Esophagus (tissue), 2 donors: ENCODE measurements around the gene GALNTL6. TPM values are rescaled to one million over a fixed set of nuclear protein-coding genes. Genes with fewer than 3 reads are reported as not detected.

Source experiments
- H3K27ac ChIP-seq, 2 donors: one replicate each; pipeline ENCODE4 v1.5.1; 2013; ENCODE audit warnings: low read depth in 2 of 2, mild to moderate bottlenecking in 2 of 2, inconsistent platforms in 1 of 2, low read length in 1 of 2, moderate library complexity in 1 of 2
- H3K27me3 ChIP-seq, 2 donors: one replicate each; pipeline ENCODE4 v1.6.1; 2013; ENCODE audit warnings: low read length in 2 of 2, control low read depth in 1 of 2, mild to moderate bottlenecking in 1 of 2; ENCODE audit not compliant: insufficient read depth in 2 of 2, control insufficient read depth in 1 of 2
- H3K36me3 ChIP-seq, 2 donors: one replicate each; pipeline ENCODE4 v1.6.1; 2013; ENCODE audit warnings: low read length in 1 of 2; ENCODE audit not compliant: control insufficient read depth in 2 of 2, insufficient read depth in 2 of 2
- H3K4me1 ChIP-seq, 2 donors: one replicate each; pipeline ENCODE4 v1.6.1; 2013; ENCODE audit warnings: low read length in 1 of 2; ENCODE audit not compliant: control insufficient read depth in 2 of 2, insufficient read depth in 2 of 2
- H3K4me3 ChIP-seq, 2 donors: one replicate each; pipeline ENCODE4 v1.5.1; 2013; ENCODE audit warnings: low read length in 2 of 2, mild to moderate bottlenecking in 2 of 2, low read depth in 1 of 2, moderate library complexity in 1 of 2
- H3K9me3 ChIP-seq, 2 donors: one replicate each; pipeline ENCODE4 v1.6.1; 2013; ENCODE audit warnings: mild to moderate bottlenecking in 2 of 2, low read depth in 1 of 2, low read length in 1 of 2, moderate library complexity in 1 of 2; ENCODE audit not compliant: control insufficient read depth in 2 of 2, insufficient read depth in 1 of 2
- WGBS, 2 donors: extraction: QIAGEN DNeasy Blood & Tissue Kit; methylation state at CpG; one replicate each; pipeline ENCODE4 v1.1.7; 2013; 5-methylcytosine and 5-hydroxymethylcytosine counted together
- polyA plus RNA-seq, 2 donors: library from polyadenylated mRNA; stranded (reverse); fragments of 200-250 nt; gene quantifications; one replicate each; pipeline ENCODE4 v1.2.3, GENCODE V29; 2013
- donor health status: healthy with polysubstance abuse.
- donor health status: Bipolar disorder and iron deficiency.

The GALNTL6 gene
- polyA plus RNA-seq, 2 donors, result not detected

- H3K27me3 ChIP-seq, result no peaks in the 10 kb centered on the region
- whole genome bisulfite sequencing, 2 donors, result 48 to 58% methylated on average over 2 of the region's 2 CpGs
- no peak overlapping the region for H3K27ac ChIP-seq
- no peaks in the 10 kb centered on the region for H3K4me1 ChIP-seq
- no peaks in the 10 kb centered on the region for H3K36me3 ChIP-seq
- H3K4me3 ChIP-seq, result no peak overlapping the region
- H3K9me3 ChIP-seq, result no peaks in the 10 kb centered on the region
These were observed 938.3 kb downstream of the GALNTL6 start for GRCh38 chr4:172751550-172751949.

- H3K36me3 ChIP-seq, result no peaks in the 10 kb centered on the region
- H3K9me3 ChIP-seq, result no peaks in the 10 kb centered on the region
- H3K4me3 ChIP-seq, result no peak overlapping the region
- H3K27ac ChIP-seq, result no peak overlapping the region
- WGBS, 2 donors, result 69 to 84% methylated on average over 2 of the region's 2 CpGs
- no peaks in the 10 kb centered on the region for H3K27me3 ChIP-seq
- no peaks in the 10 kb centered on the region for H3K4me1 ChIP-seq
These were observed 945.6 kb downstream of the GALNTL6 start for GRCh38 chr4:172758586-172759340.

- 90 to 94% methylated on average over 6 of the region's 6 CpGs for WGBS, 2 donors
- Histone ChIP-seq H3K27me3 (no peaks in the 10 kb centered on the region), H3K4me1 (no peaks in the 10 kb centered on the region), H3K36me3 (no peaks in the 10 kb centered on the region), H3K4me3 (no peak overlapping the region), H3K9me3 (no peaks in the 10 kb centered on the region), H3K27ac (no peak overlapping the region)
These were observed 947.3 kb downstream of the GALNTL6 start for GRCh38 chr4:172760512-172760911.

- no peak overlapping the region for H3K4me3 ChIP-seq
- H3K36me3 ChIP-seq, result no peaks in the 10 kb centered on the region
- H3K9me3 ChIP-seq, result no peaks in the 10 kb centered on the region
- 53 to 57% methylated on average over 4 of the region's 4 CpGs for WGBS, 2 donors
- H3K27ac ChIP-seq, result no peak overlapping the region
- H3K27me3 ChIP-seq, result no peaks in the 10 kb centered on the region
- H3K4me1 ChIP-seq, result no peaks in the 10 kb centered on the region
These were observed 949.7 kb downstream of the GALNTL6 start for GRCh38 chr4:172762895-172763294.

GRCh38 chr4:172770787-172771186 lies 957.6 kb downstream of the GALNTL6 start:
- Histone ChIP-seq H3K4me3 (no peak overlapping the region), H3K27me3 (no peaks in the 10 kb centered on the region), H3K36me3 (no peaks in the 10 kb centered on the region), H3K4me1 (no peaks in the 10 kb centered on the region), H3K9me3 (no peaks in the 10 kb centered on the region), H3K27ac (no peak overlapping the region)

GRCh38 chr4:172772781-172773180 lies 959.6 kb downstream of the GALNTL6 start:
- Histone ChIP-seq H3K4me3 (no peak overlapping the region), H3K9me3 (no peaks in the 10 kb centered on the region), H3K27me3 (no peaks in the 10 kb centered on the region), H3K4me1 (no peaks in the 10 kb centered on the region), H3K27ac (no peak overlapping the region), H3K36me3 (no peaks in the 10 kb centered on the region)
- 78% methylated on average over 5 of the region's 5 CpGs for WGBS, 2 donors

- Histone ChIP-seq H3K27ac (no peak overlapping the region), H3K4me1 (no peaks in the 10 kb centered on the region), H3K36me3 (no peaks in the 10 kb centered on the region), H3K4me3 (no peak overlapping the region), H3K9me3 (no peaks in the 10 kb centered on the region), H3K27me3 (no peaks in the 10 kb centered on the region)
- 69 to 71% methylated on average over 4 of the region's 4 CpGs for WGBS, 2 donors
These were observed 963.1 kb downstream of the GALNTL6 start for GRCh38 chr4:172776203-172776861.

GRCh38 chr4:172777729-172778431 lies 964.7 kb downstream of the GALNTL6 start:
- Histone ChIP-seq H3K9me3 (no peaks in the 10 kb centered on the region), H3K36me3 (no peaks in the 10 kb centered on the region), H3K4me1 (no peaks in the 10 kb centered on the region), H3K4me3 (no peak overlapping the region), H3K27me3 (no peaks in the 10 kb centered on the region), H3K27ac (no peak overlapping the region)
- WGBS, 2 donors, result 81% methylated on average over 3 of the region's 3 CpGs

- Histone ChIP-seq H3K36me3 (no peaks in the 10 kb centered on the region), H3K4me3 (no peak overlapping the region), H3K9me3 (no peaks in the 10 kb centered on the region), H3K27ac (no peak overlapping the region), H3K4me1 (no peaks in the 10 kb centered on the region), H3K27me3 (no peaks in the 10 kb centered on the region)
- 72 to 79% methylated on average over 6 of the region's 6 CpGs for WGBS, 2 donors
These were observed 965.4 kb downstream of the GALNTL6 start for GRCh38 chr4:172778583-172778982.
